ENCODE data around the gene SNX20.

Gene SNX20

DNA sequence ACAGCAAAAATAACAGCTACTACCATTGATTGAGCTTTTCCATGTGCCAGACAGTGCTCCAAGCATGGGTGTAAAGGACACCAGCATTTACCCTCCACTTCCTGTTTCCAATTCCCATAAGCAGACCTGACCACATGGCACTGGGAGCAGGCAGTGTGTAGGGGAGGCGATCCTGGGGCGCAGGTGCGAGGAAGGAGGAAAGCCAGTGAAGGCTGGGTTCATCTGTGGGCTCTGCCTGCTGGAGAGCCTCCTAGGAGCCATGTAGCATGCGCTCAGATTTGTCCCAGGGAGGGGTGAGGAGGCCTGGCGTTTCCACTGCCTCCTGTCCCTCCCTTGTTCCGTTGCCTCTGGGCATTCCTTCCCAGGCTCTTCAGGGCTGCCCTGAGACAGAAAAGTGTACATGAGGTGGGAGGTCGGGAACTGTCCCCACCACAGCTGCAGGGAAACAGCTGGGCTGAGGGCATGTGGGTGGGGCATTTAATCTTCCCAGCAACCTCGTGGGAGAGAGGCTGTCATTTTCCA, 56.6 kb downstream of the SNX20 start:
- DNase-seq (ENCODE audit: low read depth, low spot score) = no peak

DNA sequence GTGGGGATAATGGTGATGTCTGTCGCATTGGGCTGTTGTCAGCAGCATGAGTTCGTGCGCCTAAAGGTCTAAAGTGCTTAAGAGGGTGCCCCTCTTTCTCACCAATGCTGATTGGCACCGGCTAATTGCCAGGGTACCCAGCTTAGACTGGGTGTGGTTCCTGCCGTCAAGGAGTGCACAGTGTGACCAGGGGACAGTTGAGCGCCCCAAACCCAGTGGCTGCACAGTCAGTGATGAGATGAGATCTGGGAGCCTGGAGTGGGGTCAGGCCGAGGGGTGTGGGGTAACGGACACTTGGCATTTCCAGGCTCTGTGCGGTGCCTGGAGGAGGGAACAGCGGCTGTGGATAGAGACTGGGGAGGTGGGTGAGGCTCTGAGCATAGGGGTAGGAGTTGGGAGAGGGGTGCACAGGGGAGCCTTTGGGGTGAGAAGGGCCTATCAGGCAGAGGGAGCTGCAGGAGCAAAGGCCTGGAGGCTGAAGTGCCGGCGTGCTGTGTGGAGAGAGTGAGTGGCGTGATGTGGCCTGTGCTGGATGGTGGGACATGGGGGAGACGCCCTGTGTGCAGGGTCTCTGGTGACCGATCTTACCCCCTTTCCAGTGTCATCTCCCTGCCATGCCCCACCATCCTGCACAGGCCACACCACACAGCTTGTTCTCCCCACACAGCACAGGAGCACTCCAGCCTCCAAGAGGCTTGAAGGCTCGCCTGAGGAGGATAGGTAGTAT, 58.3 kb downstream of the SNX20 start:
- Histone ChIP-seq H3K27me3 (ENCODE audit: control insufficient read depth, insufficient read depth, low read length) (no peaks in the 10 kb centered on the region), H3K36me3 (ENCODE audit: control insufficient read depth, insufficient read depth, low read length) (no peaks in the 10 kb centered on the region), H3K4me3 (ENCODE audit: low read length) (no peak overlapping the region), H3K9me3 (ENCODE audit: control insufficient read depth, insufficient read depth, low read length) (no peaks in the 10 kb centered on the region), H3K4me1 (ENCODE audit: control insufficient read depth, insufficient read depth, low read length) (no peaks in the 10 kb centered on the region), H3K27ac (ENCODE audit: low read length) (no peak overlapping the region)
- no peak for DNase-seq (ENCODE audit: low read depth, low spot score)
- WGBS (ENCODE audit: insufficient coverage, insufficient read length) = no CpG with 5 or more reads among the region's 16 CpGs

More for the DNA sequence above, 56.6 kb downstream of the SNX20 start:
- H3K4me1 ChIP-seq (ENCODE audit: control insufficient read depth, insufficient read depth, low read length) = no peaks in the 10 kb centered on the region
- no peak overlapping the region for H3K4me3 ChIP-seq (ENCODE audit: low read length)
- no peak overlapping the region for H3K27ac ChIP-seq (ENCODE audit: low read length)
- H3K36me3 ChIP-seq (ENCODE audit: control insufficient read depth, insufficient read depth, low read length) = no peaks in the 10 kb centered on the region
- H3K27me3 ChIP-seq (ENCODE audit: control insufficient read depth, insufficient read depth, low read length) = no peaks in the 10 kb centered on the region
- H3K9me3 ChIP-seq (ENCODE audit: control insufficient read depth, insufficient read depth, low read length) = no peaks in the 10 kb centered on the region
- no CpG with 5 or more reads among the region's 8 CpGs for WGBS (ENCODE audit: insufficient coverage, insufficient read length)

DNA sequence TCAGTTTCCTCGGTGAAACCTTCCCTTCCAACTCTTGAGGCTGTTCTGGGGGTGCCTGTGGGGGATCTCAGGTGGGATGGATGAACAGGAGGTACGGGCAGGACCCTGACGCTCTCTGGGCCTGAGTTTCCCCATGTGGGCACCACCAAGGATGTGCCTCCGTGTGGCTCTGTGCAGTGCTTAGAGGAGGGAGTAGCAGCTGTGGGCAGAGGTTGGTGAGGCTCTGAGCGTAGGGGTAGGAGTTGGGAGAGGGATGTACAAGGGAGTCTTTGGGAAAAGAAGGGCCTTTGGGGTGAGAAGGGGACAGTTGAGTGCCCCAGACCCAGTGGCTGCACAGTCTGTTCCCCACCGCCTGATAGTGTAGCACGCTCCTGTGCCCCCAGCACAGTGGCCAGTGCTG, 59.1 kb downstream of the SNX20 start:
- Histone ChIP-seq H3K36me3 (ENCODE audit: control insufficient read depth, insufficient read depth, low read length) (no peaks in the 10 kb centered on the region), H3K4me1 (ENCODE audit: control insufficient read depth, insufficient read depth, low read length) (no peaks in the 10 kb centered on the region; the same call in 1 of the 2 replicates)
- no CpG with 5 or more reads among the region's 7 CpGs for WGBS (ENCODE audit: insufficient coverage, insufficient read length)

More for the DNA sequence above, 59.1 kb downstream of the SNX20 start:
- Histone ChIP-seq H3K27me3 (ENCODE audit: control insufficient read depth, insufficient read depth, low read length) (no peaks in the 10 kb centered on the region), H3K4me3 (ENCODE audit: low read length) (no peak overlapping the region), H3K9me3 (ENCODE audit: control insufficient read depth, insufficient read depth, low read length) (no peaks in the 10 kb centered on the region), H3K27ac (ENCODE audit: low read length) (no peak overlapping the region)
- DNase-seq (ENCODE audit: low read depth, low spot score) = no peak
